Measurements from ENCODE around the gene KLKB1. TPM values are rescaled to one million over a fixed set of nuclear protein-coding genes. Genes with fewer than 3 reads are reported as not detected.

KLKB1 gene
- total RNA-seq, 2 experiments from 2014 or later = not detected

GRCh38 chr4:186255122-186255521, 27.8 kb downstream of the KLKB1 start:
- Histone ChIP-seq H3K4me3 (ENCODE audit: low read depth, low read length, poor library complexity, severe bottlenecking) (no peak overlapping the region), H3K4me2 (ENCODE audit: low read length) (no peak overlapping the region), H3K36me3 (ENCODE audit: insufficient read depth, low read length) (no peaks in the 10 kb centered on the region), H4K20me1 (ENCODE audit: insufficient read depth, low read length) (no peaks in the 10 kb centered on the region), H3K79me2 (ENCODE audit: insufficient read depth, low read depth, low read length) (no peaks in the 10 kb centered on the region), H3K4me1 (ENCODE audit: insufficient read depth, low read length, poor library complexity, severe bottlenecking) (no peaks in the 10 kb centered on the region), H2AFZ (ENCODE audit: low read length) (no peak overlapping the region), H3K27ac (ENCODE audit: low read depth, low read length, poor library complexity, severe bottlenecking) (no peak overlapping the region), H3K9me2 (ENCODE audit: insufficient read depth, low read length) (no peaks in the 10 kb centered on the region), H3K9me3 (ENCODE audit: low read length) (no peaks in the 10 kb centered on the region)
- intact Hi-C loops (cut with micrococcal nuclease; ENCODE audit: unreplicated experiment) = no loop called here
- BruUV-seq (replicated peaks) = no TSS peak
- CTCF ChIA-PET (ENCODE audit: unreplicated experiment) = no interaction called here
- POLR2A ChIA-PET = no interaction called here
- DNase-seq (ENCODE audit: low spot score) = no peak
- TF ChIP-seq EZH2phosphoT487 (IDR thresholded peaks at IDR 0.05; ENCODE audit: borderline replicate concordance, low read depth, low read length) = no peak
- TF ChIP-seq CTCF (conservative IDR thresholded peaks at IDR 0.05; ENCODE audit: low read length) = no peak

- Histone ChIP-seq H3K79me2 (ENCODE audit: insufficient read depth, low read depth, low read length) (no peaks in the 10 kb centered on the region), H3K4me1 (ENCODE audit: insufficient read depth, low read length, poor library complexity, severe bottlenecking) (no peaks in the 10 kb centered on the region), H4K20me1 (ENCODE audit: insufficient read depth, low read length) (no peaks in the 10 kb centered on the region), H3K4me3 (ENCODE audit: low read depth, low read length, poor library complexity, severe bottlenecking) (no peak overlapping the region), H3K9me2 (ENCODE audit: insufficient read depth, low read length) (no peaks in the 10 kb centered on the region), H3K9me3 (ENCODE audit: low read length) (no peaks in the 10 kb centered on the region), H2AFZ (ENCODE audit: low read length) (no peak overlapping the region), H3K4me2 (ENCODE audit: low read length) (no peak overlapping the region), H3K36me3 (ENCODE audit: insufficient read depth, low read length) (no peaks in the 10 kb centered on the region), H3K27ac (ENCODE audit: low read depth, low read length, poor library complexity, severe bottlenecking) (no peak overlapping the region)
- CTCF ChIA-PET (ENCODE audit: unreplicated experiment) = no interaction called here
- no TSS peak for BruUV-seq (replicated peaks)
- TF ChIP-seq CTCF (conservative IDR thresholded peaks at IDR 0.05; ENCODE audit: low read length) (no peak), EZH2phosphoT487 (IDR thresholded peaks at IDR 0.05; ENCODE audit: borderline replicate concordance, low read depth, low read length) (no peak)
- DNase-seq (ENCODE audit: low spot score) = no peak
- intact Hi-C loops (cut with micrococcal nuclease; ENCODE audit: unreplicated experiment) = no loop called here
- POLR2A ChIA-PET = no interaction called here
Measured at GRCh38 chr4:186258216-186258811, 31.0 kb downstream of the KLKB1 start.

- BruUV-seq (replicated peaks) = no TSS peak
Measured at GRCh38 chr4:186260117-186260503, 32.8 kb downstream of the KLKB1 start.

More at GRCh38 chr4:186260117-186260503, 32.8 kb downstream of the KLKB1 start:
- no peak for DNase-seq (ENCODE audit: low spot score)
- H3K4me3 ChIP-seq (ENCODE audit: low read depth, low read length, poor library complexity, severe bottlenecking) = no peak overlapping the region
- H3K36me3 ChIP-seq (ENCODE audit: insufficient read depth, low read length) = no peaks in the 10 kb centered on the region
- H3K4me2 ChIP-seq (ENCODE audit: low read length) = no peak overlapping the region
- intact Hi-C loops (cut with micrococcal nuclease; ENCODE audit: unreplicated experiment) = no loop called here
- H3K27ac ChIP-seq (ENCODE audit: low read depth, low read length, poor library complexity, severe bottlenecking) = no peak overlapping the region
- no peaks in the 10 kb centered on the region for H4K20me1 ChIP-seq (ENCODE audit: insufficient read depth, low read length)
- POLR2A ChIA-PET = no interaction called here
- no peak overlapping the region for H2AFZ ChIP-seq (ENCODE audit: low read length)
- CTCF ChIA-PET (ENCODE audit: unreplicated experiment) = no interaction called here
- no peaks in the 10 kb centered on the region for H3K9me2 ChIP-seq (ENCODE audit: insufficient read depth, low read length)
- peaks cover 8% of the 10 kb centered on the region for H3K4me1 ChIP-seq (ENCODE audit: insufficient read depth, low read length, poor library complexity, severe bottlenecking)
- TF ChIP-seq EZH2phosphoT487 (IDR thresholded peaks at IDR 0.05; ENCODE audit: borderline replicate concordance, low read depth, low read length) = no peak
- TF ChIP-seq CTCF (conservative IDR thresholded peaks at IDR 0.05; ENCODE audit: low read length) = no peak
- H3K79me2 ChIP-seq (ENCODE audit: insufficient read depth, low read depth, low read length) = no peaks in the 10 kb centered on the region
- H3K9me3 ChIP-seq (ENCODE audit: low read length) = no peaks in the 10 kb centered on the region

Measured in OCI-LY7 (cell line).